ENCODE measurements around the gene MMP14. TPM values are rescaled to one million over a fixed set of nuclear protein-coding genes. Genes with fewer than 3 reads are reported as not detected.
"Not testable (repeated sequence)": the region's sequence is repeated elsewhere in the genome, so short reads cannot be mapped to it uniquely, and the experiment has no call there.

The MMP14 gene
- total and polyA plus RNA-seq, 9 of the 15 experiments (the other 6 are each of a cell fraction or from before 2014, with no cell fraction given) = 0.36 to 5.8 (median 1.3) TPM; not detected in 2

DNA sequence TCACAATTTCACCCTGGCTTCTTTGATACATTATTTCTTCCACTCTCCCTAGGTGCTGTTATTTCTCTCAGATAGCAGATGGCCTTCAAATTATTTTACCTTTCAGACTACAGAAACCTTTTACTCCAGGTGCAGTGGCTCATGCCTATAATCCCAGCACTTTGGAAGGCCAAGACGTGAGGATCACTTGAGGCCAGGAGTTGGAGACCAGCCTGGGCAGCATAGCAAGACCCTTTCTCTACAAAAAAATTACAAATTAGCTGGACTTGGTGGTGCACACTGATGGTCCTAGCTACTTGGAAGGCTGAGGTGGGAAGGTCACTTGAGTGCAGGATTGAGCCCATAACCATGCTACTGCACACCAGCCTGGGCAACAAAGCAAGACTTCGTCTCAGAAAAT, 44.2 kb upstream of the MMP14 start:
- Histone ChIP-seq H3K27me3 (ENCODE audit: control insufficient read depth in 2 of 2, insufficient read depth in 2 of 2, low read length in 2 of 2) (no peaks in the 10 kb centered on the region), H3K27ac (ENCODE audit: extremely low read depth, low read depth, low read length) (no peak overlapping the region), H3K36me3 (ENCODE audit: control insufficient read depth, insufficient read depth, low read length) (no peaks in the 10 kb centered on the region), H3K4me3 (no peak overlapping the region), H4K20me1 (replicated peaks; ENCODE audit: control insufficient read depth, insufficient read depth, low read length) (no peaks in the 10 kb centered on the region), H3K9ac (ENCODE audit: insufficient read depth in 1 of 2, low read depth in 2 of 2, low read length in 2 of 2) (no peak overlapping the region), H3K9me3 (replicated peaks; ENCODE audit: control insufficient read depth, insufficient read depth, low read depth, low read length) (no peaks in the 10 kb centered on the region), H3K4me2 (ENCODE audit: insufficient read depth, low read length) (no peak overlapping the region), H3K9me1 (ENCODE audit: control insufficient read depth, insufficient read depth, low read length) (no peaks in the 10 kb centered on the region), H3K79me2 (ENCODE audit: control insufficient read depth, insufficient read depth, low read length) (no peaks in the 10 kb centered on the region), H2AFZ (ENCODE audit: low read depth, low read length) (no peak overlapping the region), H3K4me1 (replicated peaks in 1 of 2; ENCODE audit: control insufficient read depth in 2 of 2, insufficient read depth in 2 of 2, low read length in 2 of 2) (peaks cover 15 to 16% of the 10 kb centered on the region in 2 experiments; a peak in 4 of 5 replicates)
- ATAC-seq = no peak
- intact Hi-C loops (cut with micrococcal nuclease) (no loop called here), in situ Hi-C loops (cut with MboI) (no loop called here)
- FAIRE-seq = no peak
- WGBS (ENCODE audit: insufficient coverage, low coverage, missing lambda C conversion rate) = 45% methylated on average over 2 of the region's 2 CpGs
- BruUV-seq (replicated peaks) = no TSS peak
- peak; percentile 52 for TF ChIP-seq ZNF121 (CRISPR knock-in tag; conservative IDR thresholded peaks at IDR 0.05)
- TF ChIP-seq U2AF1 (optimal IDR thresholded peaks at IDR 0.05; ENCODE audit: low read depth, low read length) = no peak
- POLR2A ChIA-PET = interaction anchor here (0.6 to 1.2 kb wide), 3 partner anchors 10 to 137 kb away, joined by 3 to 5 read pairs (median 3); partner anchors contain the start of gene PRMT5
- no peak for DNase-seq (ENCODE audit: extremely low read depth in 1 of 4, low spot score in 3 of 4)
- CTCF ChIA-PET (ENCODE audit: low intra/inter-chr PET ratio) = no interaction called here

DNA sequence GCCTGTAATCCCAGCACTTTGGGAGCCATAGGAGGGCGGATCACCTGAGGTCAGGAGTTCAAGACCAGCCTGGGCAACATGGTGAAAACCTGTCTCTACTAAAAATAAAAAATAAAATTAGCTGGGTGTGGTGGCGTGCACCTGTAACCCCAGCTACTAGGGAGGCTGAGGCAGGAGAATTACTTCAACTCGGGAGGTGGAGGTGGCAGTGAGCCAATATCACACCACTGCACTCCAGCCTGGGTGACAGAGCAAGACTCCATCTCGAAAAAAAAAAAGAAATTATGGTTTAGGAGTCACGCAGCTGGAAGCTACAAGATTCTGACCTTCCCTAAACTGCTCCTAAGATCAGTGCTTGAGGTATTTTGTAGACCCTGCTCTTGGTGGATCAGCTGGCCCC, 42.8 kb upstream of the MMP14 start:
- FAIRE-seq; H3K27me3 ChIP-seq (ENCODE audit: control insufficient read depth in 2 of 2, insufficient read depth in 2 of 2, low read length in 2 of 2); H2AFZ ChIP-seq (ENCODE audit: low read depth, low read length); CTCF ChIA-PET (ENCODE audit: low intra/inter-chr PET ratio); intact Hi-C loops (cut with micrococcal nuclease); ATAC-seq; in situ Hi-C loops (cut with MboI); H3K79me2 ChIP-seq (ENCODE audit: control insufficient read depth, insufficient read depth, low read length); H3K9me1 ChIP-seq (ENCODE audit: control insufficient read depth, insufficient read depth, low read length); H3K4me3 ChIP-seq; BruUV-seq (replicated peaks); DNase-seq (ENCODE audit: extremely low read depth in 1 of 4, low spot score in 3 of 4); H4K20me1 ChIP-seq (replicated peaks; ENCODE audit: control insufficient read depth, insufficient read depth, low read length); H3K4me2 ChIP-seq (ENCODE audit: insufficient read depth, low read length); H3K36me3 ChIP-seq (ENCODE audit: control insufficient read depth, insufficient read depth, low read length); H3K9ac ChIP-seq (ENCODE audit: insufficient read depth in 1 of 2, low read depth in 2 of 2, low read length in 2 of 2); H3K9me3 ChIP-seq (replicated peaks; ENCODE audit: control insufficient read depth, insufficient read depth, low read depth, low read length); H3K27ac ChIP-seq (ENCODE audit: extremely low read depth, low read depth, low read length): not testable (repeated sequence)
- peaks cover 18 to 22% of the 10 kb centered on the region in 2 experiments; a peak in 4 of 5 replicates for H3K4me1 ChIP-seq (replicated peaks in 1 of 2; ENCODE audit: control insufficient read depth in 2 of 2, insufficient read depth in 2 of 2, low read length in 2 of 2)
- 32% methylated on average over 5 of the region's 5 CpGs for WGBS (ENCODE audit: insufficient coverage, low coverage, missing lambda C conversion rate)
- peak; percentile 57 for TF ChIP-seq NFIC (IDR thresholded peaks at IDR 0.05)
- POLR2A ChIA-PET = interaction anchor here (0.6 to 1.5 kb wide), 3 partner anchors 12 to 259 kb away, joined by 3 to 5 read pairs (median 3); no protein-coding TSS in a partner anchor

All from K562 (cell line).